ENCODE measurements around the gene GINS3. TPM values are rescaled to one million over a fixed set of nuclear protein-coding genes. Genes with fewer than 3 reads are reported as not detected.

Gene GINS3
- total and polyA plus RNA-seq, 12 donors, result 7.6 to 25.2 (median 10.5) TPM

DNA sequence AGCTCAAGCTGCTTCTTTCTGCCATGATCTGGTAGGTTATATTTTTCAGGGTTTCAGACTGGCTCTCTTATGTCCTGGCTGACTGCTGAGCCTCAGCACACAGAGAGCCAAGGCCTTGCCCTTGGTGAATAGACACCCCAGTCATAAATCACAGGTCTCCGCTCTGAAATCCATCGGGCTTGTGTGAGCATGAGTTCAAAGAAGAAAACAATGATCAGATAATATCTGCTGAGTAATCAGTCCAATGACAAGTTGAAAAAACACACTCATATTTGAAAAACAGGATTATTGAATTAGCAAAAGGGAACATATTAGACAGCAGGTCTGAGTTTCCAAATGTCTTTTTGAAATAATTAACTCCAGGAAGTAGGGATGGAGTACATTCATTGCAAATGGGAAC is 56.6 kb downstream of the GINS3 start:
- intact Hi-C loops (cut with DNase I), result no loop called here
- H3K9me3 ChIP-seq (replicated peaks in 1 of 3), result no peaks in the 10 kb centered on the region

DNA sequence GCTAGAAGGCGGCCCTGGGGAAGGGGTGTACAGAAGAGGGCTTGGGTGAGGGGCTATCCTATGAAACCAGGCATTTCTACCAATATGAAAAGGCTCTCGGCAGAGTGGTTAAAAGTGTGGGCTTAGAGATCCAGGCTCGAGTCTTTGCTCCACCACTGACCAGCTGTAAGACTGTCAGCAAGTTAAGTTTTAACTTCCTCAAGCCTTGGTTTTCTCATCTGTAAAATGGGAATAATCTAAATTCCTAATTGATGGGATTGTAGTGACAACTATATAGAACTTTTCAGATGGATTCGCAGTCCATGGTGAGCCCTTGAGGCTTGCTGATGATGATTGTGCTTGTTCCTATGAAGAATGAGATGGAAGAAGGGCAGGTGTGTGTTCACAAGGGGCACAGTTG is 57.0 kb downstream of the GINS3 start:
- Histone ChIP-seq H3K4me3 (no peak overlapping the region), H3K4me1 (replicated peaks in 1 of 2) (peaks cover 25 to 42% of the 10 kb centered on the region in 2 donors), H3K27ac (peak overlapping the region; percentile 58 to 88 (median 85)), H3K9me3 (replicated peaks in 1 of 3) (no peaks in the 10 kb centered on the region), H3K27me3 (no peaks in the 10 kb centered on the region), H3K36me3 (replicated peaks in 1 of 2) (no peaks in the 10 kb centered on the region)
- no peak for TF ChIP-seq POLR2A (IDR thresholded peaks at IDR 0.05)
- TF ChIP-seq, protein P1, sequence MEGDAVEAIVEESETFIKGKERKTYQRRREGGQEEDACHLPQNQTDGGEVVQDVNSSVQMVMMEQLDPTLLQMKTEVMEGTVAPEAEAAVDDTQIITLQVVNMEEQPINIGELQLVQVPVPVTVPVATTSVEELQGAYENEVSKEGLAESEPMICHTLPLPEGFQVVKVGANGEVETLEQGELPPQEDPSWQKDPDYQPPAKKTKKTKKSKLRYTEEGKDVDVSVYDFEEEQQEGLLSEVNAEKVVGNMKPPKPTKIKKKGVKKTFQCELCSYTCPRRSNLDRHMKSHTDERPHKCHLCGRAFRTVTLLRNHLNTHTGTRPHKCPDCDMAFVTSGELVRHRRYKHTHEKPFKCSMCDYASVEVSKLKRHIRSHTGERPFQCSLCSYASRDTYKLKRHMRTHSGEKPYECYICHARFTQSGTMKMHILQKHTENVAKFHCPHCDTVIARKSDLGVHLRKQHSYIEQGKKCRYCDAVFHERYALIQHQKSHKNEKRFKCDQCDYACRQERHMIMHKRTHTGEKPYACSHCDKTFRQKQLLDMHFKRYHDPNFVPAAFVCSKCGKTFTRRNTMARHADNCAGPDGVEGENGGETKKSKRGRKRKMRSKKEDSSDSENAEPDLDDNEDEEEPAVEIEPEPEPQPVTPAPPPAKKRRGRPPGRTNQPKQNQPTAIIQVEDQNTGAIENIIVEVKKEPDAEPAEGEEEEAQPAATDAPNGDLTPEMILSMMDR (IDR thresholded peaks at IDR 0.05), result no peak
- WGBS, 4 donors, result 45 to 70% (median 51%) methylated on average over 4 of the region's 4 CpGs
- intact Hi-C loops (cut with DNase I), result no loop called here
- no peak for DNase-seq

More for the DNA sequence above, 56.6 kb downstream of the GINS3 start:
- WGBS, 4 donors, result 20 to 26% (median 22%) methylated on average over 2 of the region's 2 CpGs
- Histone ChIP-seq H3K27me3 (no peaks in the 10 kb centered on the region), H3K4me1 (replicated peaks in 1 of 2) (peaks cover 27 to 45% of the 10 kb centered on the region in 2 donors), H3K36me3 (replicated peaks in 1 of 2) (no peaks in the 10 kb centered on the region), H3K27ac (peak overlapping the region; percentile 58 to 88 (median 85)), H3K4me3 (no peak overlapping the region)
- peak; percentile 77 to 96 (median 90) for DNase-seq
- TF ChIP-seq, protein P1 (IDR thresholded peaks at IDR 0.05), result no peak
- peak in 1 of 2 donors; percentile 23 for TF ChIP-seq POLR2A (IDR thresholded peaks at IDR 0.05)

DNA sequence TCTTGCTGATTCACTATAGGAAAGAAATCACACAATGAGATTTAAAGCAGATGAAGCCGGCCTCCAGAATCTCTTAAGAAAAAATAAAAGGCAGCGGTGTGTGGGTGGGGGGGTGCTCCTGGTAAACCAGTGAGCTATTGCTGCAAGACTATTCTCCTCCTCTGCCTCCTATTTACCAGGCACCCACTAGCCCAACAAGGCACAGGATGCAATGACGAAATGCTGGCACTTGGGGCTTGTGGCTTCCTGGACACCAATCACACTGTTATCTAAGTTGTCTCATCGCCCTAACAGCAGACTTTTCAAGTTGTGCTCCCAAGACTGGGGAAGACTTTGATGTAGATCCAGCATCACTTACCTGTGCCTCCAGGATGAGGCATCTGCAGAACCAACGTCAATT is 57.5 kb downstream of the GINS3 start:
- peak overlapping the region; percentile 58 to 88 (median 85) for H3K27ac ChIP-seq
- 33 to 57% (median 49%) methylated on average over 4 to 5 of the region's 5 CpGs for WGBS, 4 donors

DNA sequence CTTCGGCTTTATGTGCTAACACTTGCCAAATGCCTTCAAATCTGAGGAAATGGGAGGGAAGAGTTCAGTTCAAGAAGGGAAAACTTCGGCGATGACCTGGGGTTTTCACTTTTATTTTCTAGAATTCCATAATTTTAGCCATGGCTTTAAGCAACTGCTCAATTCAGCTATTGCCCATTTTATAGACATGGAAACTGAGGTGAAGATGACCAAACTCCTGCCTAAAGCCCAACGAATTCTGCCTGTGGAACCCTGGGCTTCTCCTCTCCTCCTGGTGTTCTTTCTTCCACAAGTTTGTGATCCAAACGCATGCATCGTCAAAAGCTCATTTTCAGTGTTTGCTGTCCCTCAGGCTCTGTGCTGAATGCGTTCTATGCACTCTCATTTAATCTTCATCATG is 58.3 kb downstream of the GINS3 start:
- Histone ChIP-seq H3K4me3 (no peak overlapping the region), H3K4me1 (replicated peaks in 1 of 2) (peaks cover 25 to 46% of the 10 kb centered on the region in 2 donors), H3K27me3 (no peaks in the 10 kb centered on the region), H3K36me3 (replicated peaks in 1 of 2) (no peaks in the 10 kb centered on the region), H3K9me3 (replicated peaks in 1 of 3) (no peaks in the 10 kb centered on the region), H3K27ac (peak overlapping the region in 4 of 5 donors; percentile 64 to 88 (median 85))
- DNase-seq, result no peak
- TF ChIP-seq POLR2A (IDR thresholded peaks at IDR 0.05), result no peak
- TF ChIP-seq, protein P1 (IDR thresholded peaks at IDR 0.05), result no peak
- WGBS, 4 donors, result 76 to 85% (median 82%) methylated on average over 7 of the region's 7 CpGs
- intact Hi-C loops (cut with DNase I), result no loop called here

More for the DNA sequence above, 57.5 kb downstream of the GINS3 start:
- Histone ChIP-seq H3K36me3 (replicated peaks in 1 of 2) (no peaks in the 10 kb centered on the region), H3K27me3 (no peaks in the 10 kb centered on the region), H3K4me1 (replicated peaks in 1 of 2) (peaks cover 25 to 42% of the 10 kb centered on the region in 2 donors), H3K9me3 (replicated peaks in 1 of 3) (no peaks in the 10 kb centered on the region), H3K4me3 (no peak overlapping the region)
- intact Hi-C loops (cut with DNase I), result no loop called here
- DNase-seq, result peak in 6 of 7 donors; percentile 60 to 85 (median 68)
- TF ChIP-seq, protein P1 (IDR thresholded peaks at IDR 0.05), result peak in 1 of 6 experiments; percentile 8
- TF ChIP-seq POLR2A (IDR thresholded peaks at IDR 0.05), result peak in 1 of 2 donors; percentile 22

Measured in adrenal gland (tissue), 12 donors.